Mesothelial cell of epicardium (in vitro differentiated cells): ENCODE data around the gene SPOCK1. TPM values are rescaled to one million over a fixed set of nuclear protein-coding genes. Genes with fewer than 3 reads are reported as not detected.
"Not testable (repeated sequence)": the region's sequence is repeated elsewhere in the genome, so short reads cannot be mapped to it uniquely, and the experiment has no call there.

ENCODE experiments used
- DNase-seq, 2 experiments: peaks; one replicate each; pipeline ENCODE4 v3.0.0; 2021; ENCODE audit warnings: low spot score in 2 of 2; ENCODE audit not compliant: unreplicated experiment in 2 of 2
- H3K27ac Mint-ChIP-seq: 2 replicates; pipeline ENCODE4 v1.8.0; 2021; ENCODE audit warnings: mixed read lengths
- H3K27me3 Mint-ChIP-seq: 2 replicates; pipeline ENCODE4 v1.8.0; 2021; ENCODE audit warnings: low read depth, mixed read lengths
- H3K36me3 Mint-ChIP-seq: 2 replicates; pipeline ENCODE4 v1.8.0; 2021; ENCODE audit warnings: mixed read lengths
- H3K4me1 Mint-ChIP-seq: 2 replicates; pipeline ENCODE4 v1.8.0; 2021; ENCODE audit warnings: mixed read lengths
- H3K4me3 Mint-ChIP-seq: 2 replicates; pipeline ENCODE4 v1.8.0; 2021; ENCODE audit warnings: mild to moderate bottlenecking, moderate library complexity, mixed read lengths
- H3K9me3 Mint-ChIP-seq: 2 replicates; pipeline ENCODE4 v1.8.0; 2021; ENCODE audit warnings: mixed read lengths
- CTCF ChIP-seq: fragments of 200-600 bp; sonication (generic); IDR thresholded peaks from one replicate; pipeline ENCODE4 v1.5.0; 2021; ENCODE audit warnings: antibody characterized with exemption; ENCODE audit not compliant: unreplicated experiment
- total RNA-seq: library from RNA; stranded (reverse); gene quantifications from 3 replicates; pipeline ENCODE4 v1.2.1, GENCODE V29; 2021

SPOCK1 gene
- total RNA-seq, 1 donor from 2014 or later, result 6.6 TPM

GRCh38 chr5:137263371-137264005, 235.6 kb downstream of the SPOCK1 start:
- Mint-ChIP-seq H3K36me3 (no peaks in the 10 kb centered on the region), H3K27ac (no peak overlapping the region), H3K9me3 (no peaks in the 10 kb centered on the region), H3K4me1 (peaks cover 6% of the 10 kb centered on the region), H3K4me3 (no peak overlapping the region), H3K27me3 (peaks cover 62% of the 10 kb centered on the region)
- no peak for DNase-seq
- TF ChIP-seq CTCF, result no peak

DNA sequence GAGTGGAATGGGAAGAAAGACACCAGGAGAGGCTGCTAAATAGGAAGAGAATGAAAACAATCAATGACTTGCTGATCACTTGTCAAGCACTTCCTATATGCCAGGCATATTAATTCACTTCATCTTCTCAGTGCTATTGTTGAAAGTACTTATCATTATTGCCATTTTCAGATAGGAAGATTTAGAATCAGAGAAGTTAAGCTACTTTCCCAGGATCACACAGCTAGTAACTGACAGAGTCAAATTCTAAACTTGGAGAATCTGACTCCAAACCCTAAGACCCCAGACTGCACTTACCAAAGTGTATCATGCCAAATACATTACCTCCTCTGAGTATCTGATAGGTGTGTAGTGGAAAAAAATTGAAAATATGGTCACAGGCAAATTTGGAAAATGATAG, 236.3 kb downstream of the SPOCK1 start:
- Mint-ChIP-seq H3K27me3 (peaks cover 61% of the 10 kb centered on the region), H3K27ac (no peak overlapping the region), H3K4me3 (no peak overlapping the region), H3K9me3 (no peaks in the 10 kb centered on the region), H3K4me1 (peaks cover 6% of the 10 kb centered on the region), H3K36me3 (no peaks in the 10 kb centered on the region)
- no peak for TF ChIP-seq CTCF
- DNase-seq, result no peak

DNA sequence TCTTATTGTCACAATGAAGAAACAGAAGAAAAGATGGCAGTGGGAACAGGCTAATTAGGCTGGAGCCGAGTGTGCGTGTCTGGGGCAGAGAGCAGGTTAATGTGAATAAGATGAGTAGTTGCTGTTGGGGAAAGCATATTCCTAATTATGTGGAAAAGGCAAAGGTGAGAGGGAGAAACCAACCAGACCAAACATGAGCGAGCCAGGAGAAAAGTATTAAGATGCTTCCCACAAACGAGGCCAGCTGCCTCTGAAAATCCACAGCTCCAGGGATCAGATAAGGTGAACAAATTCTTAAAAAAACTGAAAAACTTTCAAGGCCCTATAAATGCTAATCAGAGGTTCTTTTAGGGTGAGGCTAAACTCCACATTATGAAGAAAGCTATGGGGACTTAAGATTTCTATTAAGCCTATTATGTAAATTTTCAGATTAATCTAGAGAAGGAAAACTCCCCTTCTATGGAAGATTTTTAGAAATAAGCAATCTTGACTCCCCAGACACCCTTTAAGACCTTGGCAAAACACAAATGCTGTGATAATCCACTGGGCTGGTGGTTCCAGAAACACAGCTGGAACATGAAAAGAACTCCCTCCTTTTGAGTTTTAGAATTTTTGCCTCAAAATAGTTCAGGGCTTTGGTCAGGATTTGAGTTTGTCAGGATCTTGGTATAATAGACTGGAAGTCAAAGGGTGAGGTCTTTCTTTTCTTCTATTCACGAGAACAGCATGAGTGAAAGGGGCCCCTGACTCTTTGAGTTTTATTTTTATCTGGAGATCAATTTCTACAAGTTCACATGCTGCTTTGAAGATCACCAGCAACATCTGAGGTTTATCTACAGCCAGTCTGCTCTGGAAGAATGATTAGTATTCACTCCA, 238.1 kb downstream of the SPOCK1 start:
- no peaks in the 10 kb centered on the region for H3K36me3 Mint-ChIP-seq

GRCh38 chr5:137259115-137259514, 240.0 kb downstream of the SPOCK1 start:
- DNase-seq, H3K4me1 Mint-ChIP-seq, H3K9me3 Mint-ChIP-seq, H3K36me3 Mint-ChIP-seq, H3K4me3 Mint-ChIP-seq, H3K27ac Mint-ChIP-seq: not testable (repeated sequence)
- H3K27me3 Mint-ChIP-seq, result peaks cover 45% of the 10 kb centered on the region

More for the DNA sequence above, 238.1 kb downstream of the SPOCK1 start:
- H3K4me3 Mint-ChIP-seq, result no peak overlapping the region
- no peak for TF ChIP-seq CTCF
- peaks cover 56% of the 10 kb centered on the region for H3K27me3 Mint-ChIP-seq
- H3K4me1 Mint-ChIP-seq, result peaks cover 6% of the 10 kb centered on the region
- H3K9me3 Mint-ChIP-seq, result no peaks in the 10 kb centered on the region
- DNase-seq, result no peak
- H3K27ac Mint-ChIP-seq, result no peak overlapping the region

DNA sequence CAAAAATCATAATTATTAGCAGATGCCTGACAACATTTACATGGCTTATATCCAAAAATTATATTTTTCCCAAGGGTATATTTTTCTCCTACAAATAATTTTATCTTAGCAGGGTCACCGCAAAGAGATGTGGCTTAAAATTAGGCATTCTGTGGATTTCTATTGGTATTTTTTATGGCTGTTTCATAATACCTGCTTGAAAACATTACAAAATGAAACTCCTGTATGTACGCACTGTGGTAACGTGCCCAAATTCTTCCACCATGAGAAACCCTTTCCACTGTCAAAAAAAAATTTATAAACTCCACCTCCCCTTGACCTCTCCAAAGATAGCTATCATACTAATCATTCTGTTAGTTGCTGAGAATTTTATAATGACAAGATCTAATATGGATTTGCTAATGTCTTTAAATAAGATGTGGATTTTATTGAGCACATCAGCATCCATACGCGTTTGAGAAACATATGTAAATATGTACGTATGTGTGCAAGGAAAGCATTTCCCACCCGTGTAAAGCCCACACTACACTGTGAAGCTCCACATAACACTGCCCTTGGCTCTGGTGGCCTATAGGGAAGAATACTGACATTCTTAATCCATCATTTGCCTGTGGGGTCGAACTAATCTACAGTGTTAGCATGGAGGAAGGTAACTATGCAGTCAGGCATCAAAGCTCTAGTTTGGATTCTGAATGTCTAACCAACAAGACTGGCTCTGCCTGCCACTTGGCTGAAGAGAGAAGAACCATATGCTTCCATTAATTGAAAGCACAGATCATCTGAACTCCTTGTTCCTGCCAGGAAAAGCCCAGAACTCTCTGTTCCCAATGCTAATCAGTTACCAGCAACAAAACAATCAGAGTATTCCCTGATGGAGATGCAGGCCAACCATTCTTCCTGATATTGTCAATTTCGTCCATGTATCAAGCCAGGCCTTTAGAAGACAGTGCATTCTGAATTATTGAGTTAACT, 244.7 kb downstream of the SPOCK1 start:
- no peak for DNase-seq
- H3K4me3 Mint-ChIP-seq, result no peak overlapping the region
- no peak overlapping the region for H3K27ac Mint-ChIP-seq
- TF ChIP-seq CTCF, result no peak
- H3K36me3 Mint-ChIP-seq, result no peaks in the 10 kb centered on the region
- H3K9me3 Mint-ChIP-seq, result no peaks in the 10 kb centered on the region
- H3K27me3 Mint-ChIP-seq, result peaks cover 33% of the 10 kb centered on the region
- H3K4me1 Mint-ChIP-seq, result peaks cover 6% of the 10 kb centered on the region
